IPS-18a (cell line): Measurements from ENCODE around the gene SLC27A4.

ENCODE experiments used
- H3K27ac ChIP-seq: one replicate; pipeline ENCODE4 v1.5.1; 2013; ENCODE audit warnings: low read length
- H3K27me3 ChIP-seq: one replicate; pipeline ENCODE4 v1.6.1; 2013; ENCODE audit warnings: mild to moderate bottlenecking, low read length; ENCODE audit not compliant: control insufficient read depth, insufficient read depth
- H3K36me3 ChIP-seq: one replicate; pipeline ENCODE4 v1.6.1; 2013; ENCODE audit warnings: low read depth, low read length; ENCODE audit not compliant: control insufficient read depth
- H3K4me1 ChIP-seq: one replicate; pipeline ENCODE4 v1.6.1; 2013; ENCODE audit warnings: low read depth, low read length; ENCODE audit not compliant: control insufficient read depth
- H3K4me3 ChIP-seq: one replicate; pipeline ENCODE4 v1.5.1; 2013; ENCODE audit warnings: low read length
- H3K9ac ChIP-seq: one replicate; pipeline ENCODE4 v1.6.1; 2013; ENCODE audit warnings: mild to moderate bottlenecking, low read length, moderate library complexity
- H3K9me3 ChIP-seq: one replicate; pipeline ENCODE4 v1.6.1; 2013; ENCODE audit warnings: low read depth, low read length; ENCODE audit not compliant: control insufficient read depth

The SLC27A4 gene

DNA sequence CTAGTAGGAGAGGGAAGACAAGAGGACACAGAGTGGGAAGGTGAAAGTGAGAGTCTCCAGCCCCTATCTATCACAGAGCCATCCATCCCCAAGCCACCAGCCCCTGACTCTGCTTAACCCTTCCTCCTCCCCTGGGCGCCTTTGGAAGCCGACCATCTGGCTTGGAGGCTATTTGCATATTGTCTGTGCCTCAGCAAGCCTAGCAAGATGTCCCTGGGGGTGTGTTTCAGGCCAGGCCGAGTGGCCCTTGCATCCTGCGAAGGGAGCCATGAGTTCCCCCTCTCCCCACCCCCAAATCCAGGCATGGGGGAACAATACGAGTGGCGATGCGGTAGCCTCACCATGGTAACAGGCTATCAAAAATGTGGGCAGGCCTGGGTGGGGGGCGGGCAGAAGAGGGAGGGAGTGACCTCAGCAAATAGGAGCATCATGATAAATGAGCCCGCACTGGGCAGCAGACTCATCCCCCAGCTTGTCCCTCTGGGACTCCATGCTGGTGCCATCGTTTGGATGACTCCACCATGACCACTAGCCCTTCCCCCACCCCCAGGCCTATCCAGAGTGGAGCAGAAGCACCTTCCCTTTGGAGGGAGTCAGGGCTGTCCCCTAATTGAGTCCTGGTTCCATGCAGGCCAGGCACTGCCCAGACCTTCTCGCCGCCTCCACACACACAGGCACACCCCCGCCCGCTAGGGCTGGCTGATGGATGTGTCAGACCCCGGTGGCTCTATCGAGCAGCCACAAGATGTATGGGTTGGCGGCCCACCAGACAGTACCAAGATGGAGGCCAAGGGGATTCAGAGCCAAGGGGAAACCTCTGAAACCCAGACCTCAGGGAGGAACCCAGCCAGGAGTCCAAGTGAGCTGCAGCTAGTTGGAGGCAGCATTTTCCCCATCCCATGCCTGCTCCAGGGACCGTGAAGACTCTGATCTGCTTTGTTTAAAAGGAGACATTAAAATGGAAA lies 45.5 kb downstream of the SLC27A4 start:
- H3K9me3 ChIP-seq = no peaks in the 10 kb centered on the region
- peak overlapping the region; percentile 16 for H3K4me3 ChIP-seq
- H3K27ac ChIP-seq = no peak overlapping the region
- H3K36me3 ChIP-seq = peaks cover 22% of the 10 kb centered on the region
- peaks cover 70% of the 10 kb centered on the region for H3K4me1 ChIP-seq
- peaks cover 98% of the 10 kb centered on the region for H3K27me3 ChIP-seq
- H3K9ac ChIP-seq = no peak overlapping the region

DNA sequence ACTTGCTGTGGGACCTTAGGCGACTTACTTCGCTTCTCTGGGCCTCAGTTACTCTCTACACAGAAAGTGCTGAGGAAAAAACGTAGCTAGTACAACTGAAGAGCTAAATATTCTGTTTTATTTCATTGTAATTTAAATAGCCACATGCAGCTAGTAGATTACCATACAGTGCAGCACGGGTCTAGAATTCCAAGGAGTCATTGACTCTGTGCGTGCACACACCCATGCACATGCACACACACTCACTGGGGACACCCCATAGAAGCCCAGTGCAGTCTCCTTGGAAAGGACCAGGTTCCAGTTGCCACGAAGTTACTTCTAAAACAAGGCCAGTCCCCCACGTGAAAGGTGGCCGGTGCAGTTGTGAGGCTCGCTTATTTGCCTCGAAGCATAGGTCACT lies 47.8 kb downstream of the SLC27A4 start:
- Histone ChIP-seq H3K27me3 (peaks cover 100% of the 10 kb centered on the region), H3K4me1 (peaks cover 64% of the 10 kb centered on the region), H3K4me3 (no peak overlapping the region), H3K9me3 (no peaks in the 10 kb centered on the region), H3K36me3 (peaks cover 22% of the 10 kb centered on the region), H3K27ac (no peak overlapping the region), H3K9ac (no peak overlapping the region)

DNA sequence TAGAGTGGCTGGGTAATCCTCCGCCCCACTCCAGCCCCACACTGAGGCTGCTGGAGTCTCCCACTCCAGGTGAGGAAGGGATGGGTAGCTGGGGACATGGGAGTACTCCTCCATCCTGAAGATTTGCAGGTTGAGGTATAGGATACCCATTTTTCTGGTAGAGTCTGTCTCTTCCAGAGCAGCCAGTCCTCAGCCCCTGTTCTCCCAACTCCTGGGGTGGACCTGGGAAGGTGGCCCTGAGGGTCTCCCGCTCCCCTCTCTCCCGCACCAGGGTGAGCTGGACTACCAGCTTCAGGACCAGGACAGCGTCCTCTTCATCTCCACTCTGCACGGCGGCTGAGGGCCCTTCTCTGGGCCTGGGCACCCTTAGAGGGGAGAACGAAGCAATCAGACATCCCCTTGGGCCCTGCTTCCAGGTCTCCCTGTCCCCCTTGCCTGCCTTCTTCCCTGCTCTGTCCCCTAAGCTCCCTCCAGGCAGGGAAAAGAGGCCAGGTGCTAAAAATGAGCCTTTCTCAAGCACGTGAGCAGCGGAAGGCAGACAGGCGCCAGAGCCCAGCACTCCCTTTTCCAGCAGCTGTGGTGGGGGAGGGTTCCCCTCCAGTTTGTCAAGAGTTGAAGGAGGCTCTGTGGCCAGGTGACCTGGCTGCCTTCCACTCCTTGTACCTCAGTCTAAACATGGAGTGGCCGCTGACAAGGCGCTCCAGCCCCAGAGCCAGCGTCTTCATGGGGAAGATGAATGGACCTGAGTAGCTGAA lies 49.2 kb downstream of the SLC27A4 start:
- no peak overlapping the region for H3K27ac ChIP-seq
- peaks cover 22% of the 10 kb centered on the region for H3K36me3 ChIP-seq
- H3K27me3 ChIP-seq = peaks cover 100% of the 10 kb centered on the region
- no peak overlapping the region for H3K9ac ChIP-seq
- H3K4me1 ChIP-seq = peaks cover 61% of the 10 kb centered on the region
- no peaks in the 10 kb centered on the region for H3K9me3 ChIP-seq
- no peak overlapping the region for H3K4me3 ChIP-seq

DNA sequence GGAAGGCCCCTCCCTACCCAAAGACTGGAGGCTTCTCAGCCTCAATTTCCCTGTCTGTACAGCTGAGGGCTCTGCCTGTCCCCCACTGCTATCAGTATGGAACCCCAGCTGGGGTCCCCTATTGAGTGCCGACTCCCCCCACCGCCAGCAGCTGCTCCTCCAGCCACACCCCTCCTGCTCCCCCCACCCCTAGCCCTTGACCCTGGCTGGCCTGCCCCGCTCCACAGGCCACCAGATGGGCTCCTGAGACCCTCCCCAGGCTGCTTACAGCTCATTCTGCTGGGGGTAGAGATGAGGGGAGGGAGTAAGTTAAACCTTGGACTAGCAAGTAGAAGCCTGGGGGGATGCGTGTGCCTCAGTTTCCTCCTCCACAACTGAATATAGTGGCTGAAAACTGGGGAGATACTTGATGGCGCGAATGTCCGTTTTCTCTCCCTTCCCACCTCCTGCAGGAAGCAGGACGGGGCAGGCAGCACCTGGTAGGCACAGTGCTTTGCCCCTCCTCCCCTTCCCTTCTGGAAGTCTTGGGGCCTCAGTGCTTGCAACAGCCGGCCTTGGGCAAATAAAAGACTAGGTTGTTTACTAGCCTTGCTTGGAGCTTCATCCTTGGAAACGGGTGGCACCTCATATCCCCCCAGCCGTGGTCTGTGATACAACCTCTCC lies 50.0 kb downstream of the SLC27A4 start:
- Histone ChIP-seq H3K9me3 (no peaks in the 10 kb centered on the region), H3K4me1 (peaks cover 59% of the 10 kb centered on the region), H3K36me3 (peaks cover 22% of the 10 kb centered on the region), H3K27me3 (peaks cover 100% of the 10 kb centered on the region), H3K27ac (no peak overlapping the region), H3K4me3 (peak overlapping the region; percentile 59), H3K9ac (no peak overlapping the region)

DNA sequence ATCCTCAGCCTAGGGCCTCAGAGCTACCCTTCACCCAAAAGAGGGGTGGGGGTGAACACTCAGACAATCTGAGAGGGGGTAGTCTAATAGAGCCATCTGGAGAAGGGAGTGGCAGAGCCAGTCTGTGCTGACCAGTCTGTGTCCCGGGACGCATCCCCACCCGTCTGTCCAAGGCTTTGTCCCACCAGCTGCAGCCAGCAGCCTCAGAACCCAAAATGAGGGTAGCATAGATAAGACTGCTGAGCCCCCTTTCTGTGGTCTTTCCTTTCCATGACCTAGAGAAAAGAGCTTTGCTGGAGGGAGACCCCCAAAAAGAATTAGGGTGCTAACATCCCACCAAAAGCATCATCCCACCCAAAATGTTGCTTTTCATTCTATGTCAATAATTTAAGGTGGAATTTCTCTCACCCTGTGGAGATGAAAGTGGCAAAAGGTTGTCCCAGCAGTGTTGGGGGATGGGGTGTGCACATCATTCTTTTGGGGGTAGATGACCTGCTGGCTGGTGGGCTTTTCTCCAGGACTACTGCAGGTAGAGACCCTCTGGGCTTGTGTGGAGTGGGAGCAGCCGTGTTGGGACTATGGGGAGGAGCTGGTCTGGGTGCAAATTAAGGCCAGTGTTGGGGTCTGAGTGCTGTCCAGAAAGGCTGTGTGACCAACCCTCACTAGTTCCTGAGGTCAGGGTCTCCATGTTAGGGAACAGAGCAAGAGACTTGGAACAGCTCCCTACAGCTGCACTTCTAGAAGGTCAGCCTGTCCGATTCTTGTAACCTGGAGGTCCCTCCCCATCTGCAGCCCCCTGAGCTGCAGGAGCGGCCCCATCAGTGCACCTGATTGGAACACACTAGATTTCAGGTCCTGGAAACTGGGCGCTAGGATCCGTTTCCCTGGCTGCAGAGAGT lies 50.7 kb downstream of the SLC27A4 start:
- peak overlapping the region; percentile 16 for H3K9ac ChIP-seq
- peaks cover 51% of the 10 kb centered on the region for H3K4me1 ChIP-seq
- peaks cover 100% of the 10 kb centered on the region for H3K27me3 ChIP-seq
- peaks cover 22% of the 10 kb centered on the region for H3K36me3 ChIP-seq
- no peak overlapping the region for H3K27ac ChIP-seq
- H3K4me3 ChIP-seq = peak overlapping the region; percentile 59
- H3K9me3 ChIP-seq = no peaks in the 10 kb centered on the region

DNA sequence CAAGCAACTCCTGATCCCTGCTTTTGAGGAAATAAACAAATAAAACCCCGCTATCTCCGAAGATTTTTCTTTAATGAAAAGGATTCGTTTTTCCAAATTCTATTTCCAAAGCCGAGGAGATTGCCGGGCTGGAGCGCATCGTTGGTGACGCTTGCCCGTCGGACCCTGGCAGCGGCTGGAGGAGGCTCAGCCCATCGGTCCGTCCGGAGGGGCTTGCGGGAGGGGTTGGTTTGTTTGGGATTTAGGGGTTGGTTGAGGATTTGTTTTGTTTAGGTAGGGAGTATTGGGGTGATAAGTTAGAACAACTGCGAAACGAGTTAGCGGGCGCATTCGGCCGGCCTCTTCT lies 51.6 kb downstream of the SLC27A4 start:
- Histone ChIP-seq H3K36me3 (peaks cover 22% of the 10 kb centered on the region), H3K9me3 (no peaks in the 10 kb centered on the region), H3K4me3 (peak overlapping the region; percentile 59), H3K9ac (peak overlapping the region; percentile 16), H3K27me3 (peaks cover 100% of the 10 kb centered on the region), H3K4me1 (peaks cover 52% of the 10 kb centered on the region), H3K27ac (no peak overlapping the region)

DNA sequence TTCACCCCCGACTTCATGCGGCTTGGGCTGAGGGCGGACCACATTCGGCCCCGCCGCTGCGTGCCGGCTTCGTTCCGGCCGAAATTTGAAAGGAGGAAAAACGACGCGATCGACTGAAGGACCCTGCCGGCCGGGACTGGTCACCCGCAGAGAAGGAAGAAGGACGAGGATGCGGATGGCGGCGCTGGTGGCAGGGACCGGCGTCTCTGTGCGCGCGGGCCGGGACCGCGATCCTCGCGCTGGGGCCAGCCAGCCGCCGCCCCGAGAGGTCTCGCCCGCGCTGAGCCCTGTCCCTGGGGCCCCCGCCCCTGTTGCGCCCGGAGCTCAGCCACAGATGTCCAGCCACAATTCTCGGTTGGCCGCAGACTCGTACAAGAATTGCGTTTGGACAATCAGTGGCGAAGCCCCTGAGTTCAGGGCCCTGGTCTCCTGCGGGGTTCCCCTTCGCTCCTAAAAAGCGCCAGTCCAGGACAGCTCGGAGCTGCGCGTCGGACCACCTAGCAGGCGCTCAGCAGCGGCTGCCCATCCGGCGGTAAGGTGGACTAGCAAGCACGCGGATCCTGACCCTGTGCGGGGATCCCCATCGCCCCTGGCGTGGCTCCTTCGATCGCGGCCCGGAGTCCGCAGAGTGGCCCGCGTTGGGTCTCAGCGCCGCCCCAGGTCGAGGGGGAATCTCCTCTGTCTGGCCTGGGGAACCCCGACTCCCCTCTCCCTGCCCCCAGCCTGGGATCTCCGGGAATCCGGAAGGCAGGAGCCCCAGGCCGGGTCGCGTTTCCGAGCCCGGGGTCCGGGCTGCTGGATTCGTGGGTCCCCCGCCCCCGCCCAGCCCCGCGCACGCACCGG lies 52.2 kb downstream of the SLC27A4 start:
- Histone ChIP-seq H3K9ac (peak overlapping the region; percentile 59), H3K27ac (no peak overlapping the region), H3K9me3 (no peaks in the 10 kb centered on the region), H3K36me3 (peaks cover 20% of the 10 kb centered on the region), H3K4me3 (peak overlapping the region; percentile 59), H3K27me3 (peaks cover 100% of the 10 kb centered on the region), H3K4me1 (peaks cover 58% of the 10 kb centered on the region)

DNA sequence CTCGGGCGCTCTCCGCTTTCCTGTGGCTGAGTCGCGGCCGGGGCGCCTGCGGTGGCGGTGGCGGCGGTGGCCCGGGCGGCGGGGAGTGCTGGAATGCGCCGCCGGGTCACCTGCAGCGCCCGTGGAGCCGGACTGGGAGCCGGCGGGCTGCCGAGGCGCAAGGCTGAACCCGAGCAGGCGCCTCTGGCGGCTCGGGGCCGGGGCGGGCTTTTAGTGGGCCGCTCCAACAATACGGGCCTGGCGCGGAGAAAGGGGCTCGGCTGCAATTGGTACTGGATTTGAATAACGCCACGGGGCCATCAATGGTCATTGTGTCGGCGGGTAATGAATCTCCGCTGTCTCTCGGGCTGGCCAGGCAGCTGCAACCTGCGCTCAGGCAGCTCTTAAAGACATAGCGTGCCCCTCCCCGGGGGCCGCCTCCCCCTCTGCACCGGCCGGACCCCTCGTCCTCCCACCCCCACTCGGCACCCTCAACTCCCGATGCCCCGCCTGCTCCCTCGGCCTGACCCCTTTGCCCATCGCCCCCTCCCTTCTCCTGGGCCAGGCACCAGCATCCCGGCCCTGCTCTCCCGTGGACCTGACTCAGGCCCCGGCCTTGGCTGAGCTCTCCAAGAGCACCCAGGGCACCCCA lies 52.9 kb downstream of the SLC27A4 start:
- Histone ChIP-seq H3K36me3 (peaks cover 13% of the 10 kb centered on the region), H3K4me3 (peak overlapping the region; percentile 59), H3K27me3 (peaks cover 100% of the 10 kb centered on the region), H3K9ac (peak overlapping the region; percentile 59), H3K27ac (no peak overlapping the region), H3K9me3 (no peaks in the 10 kb centered on the region), H3K4me1 (peaks cover 61% of the 10 kb centered on the region)

DNA sequence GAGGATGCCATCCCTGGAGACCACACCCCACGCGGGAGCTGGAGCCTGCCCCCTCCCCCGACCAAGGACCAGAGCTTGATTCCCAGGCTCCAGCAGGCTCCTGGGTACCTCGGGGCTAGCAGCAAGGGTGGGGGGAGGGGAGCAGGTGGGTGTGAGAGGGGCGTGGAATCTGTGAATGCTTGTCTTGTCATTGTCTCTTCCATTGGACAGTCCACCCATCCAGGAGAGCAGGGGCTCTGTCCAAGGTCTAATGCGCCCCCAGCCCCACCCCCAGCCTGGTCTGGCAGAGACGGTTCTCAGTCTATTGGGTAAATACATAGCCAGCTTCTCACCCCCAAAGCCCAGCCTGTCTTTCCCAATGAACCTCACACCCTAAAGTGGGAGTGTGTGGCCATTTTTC lies 53.6 kb downstream of the SLC27A4 start:
- H3K27ac ChIP-seq = no peak overlapping the region
- H3K9ac ChIP-seq = no peak overlapping the region
- H3K9me3 ChIP-seq = no peaks in the 10 kb centered on the region
- peaks cover 6% of the 10 kb centered on the region for H3K36me3 ChIP-seq
- peak overlapping the region; percentile 59 for H3K4me3 ChIP-seq
- H3K27me3 ChIP-seq = peaks cover 100% of the 10 kb centered on the region
- peaks cover 58% of the 10 kb centered on the region for H3K4me1 ChIP-seq
